Activated naive CD4-positive, alpha-beta T cell treated with anti-CD3 and anti-CD28 coated beads, Interleukin-2, amount 50 U/mL, for 16 hours (primary cell): ENCODE data around the gene KLF2.

Experiments
- DNase-seq: peaks from one replicate; pipeline ENCODE4 v3.0.0-alpha.2; 2020

The KLF2 gene

GRCh38 chr19:16309643-16310042, 15.0 kb upstream of the KLF2 start:
- no peak for DNase-seq

- no peak for DNase-seq
These were observed 8.7 kb upstream of the KLF2 start for GRCh38 chr19:16315825-16316505.

DNA sequence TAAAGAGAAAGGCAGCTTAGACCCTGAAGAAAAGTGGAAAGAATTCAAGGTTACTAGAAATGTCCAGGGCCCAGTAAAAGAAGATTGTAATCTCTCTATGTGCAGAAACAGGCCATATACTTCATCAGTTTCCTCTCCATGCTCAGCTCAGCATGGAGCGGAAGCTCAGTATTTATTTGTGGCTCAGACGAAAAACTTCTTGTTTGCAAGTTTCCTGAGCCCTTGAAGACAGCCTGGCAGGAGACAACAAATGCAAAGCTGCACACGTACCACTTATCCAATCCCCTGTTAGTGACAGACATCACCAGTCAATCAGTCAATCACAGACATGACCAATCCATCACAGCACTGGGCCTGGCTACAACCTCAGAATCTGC, 8.1 kb upstream of the KLF2 start:
- DNase-seq = no peak

- DNase-seq = no peak
These were observed 5.1 kb upstream of the KLF2 start for GRCh38 chr19:16319481-16319880.

- DNase-seq = no peak
These were observed 3.6 kb upstream of the KLF2 start for GRCh38 chr19:16320987-16321386.

GRCh38 chr19:16325161-16325527, 518 bp downstream of the KLF2 start:
- DNase-seq = peak; percentile 42

DNA sequence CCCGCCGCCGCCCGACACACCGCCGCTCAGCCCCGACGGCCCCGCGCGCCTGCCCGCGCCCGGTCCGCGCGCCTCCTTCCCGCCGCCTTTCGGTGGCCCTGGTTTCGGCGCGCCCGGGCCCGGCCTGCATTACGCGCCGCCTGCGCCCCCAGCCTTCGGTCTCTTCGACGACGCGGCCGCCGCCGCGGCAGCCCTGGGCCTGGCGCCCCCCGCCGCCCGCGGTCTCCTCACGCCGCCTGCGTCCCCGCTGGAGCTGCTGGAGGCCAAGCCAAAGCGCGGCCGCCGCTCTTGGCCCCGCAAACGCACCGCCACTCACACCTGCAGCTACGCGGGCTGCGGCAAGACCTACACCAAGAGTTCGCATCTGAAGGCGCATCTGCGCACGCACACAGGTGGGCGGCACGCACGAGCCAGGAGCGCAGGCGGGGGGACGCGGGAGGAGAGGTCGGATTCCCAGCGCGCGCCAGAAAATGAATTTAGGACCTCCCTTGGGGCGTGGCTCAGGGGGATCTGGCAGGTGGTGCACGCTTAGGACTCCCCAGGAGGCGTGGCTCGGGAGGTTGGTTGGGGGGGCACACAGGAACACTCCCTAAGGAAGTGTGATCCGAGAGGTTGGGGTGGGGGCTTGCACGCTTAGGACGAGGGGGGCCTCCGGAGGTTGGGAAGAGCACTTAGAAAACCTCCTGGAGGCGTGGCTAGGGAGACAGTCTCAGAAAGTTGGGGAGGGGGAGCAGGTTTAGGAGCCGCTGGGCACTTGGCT, 1.2 kb downstream of the KLF2 start:
- peak; percentile 63 for DNase-seq

DNA sequence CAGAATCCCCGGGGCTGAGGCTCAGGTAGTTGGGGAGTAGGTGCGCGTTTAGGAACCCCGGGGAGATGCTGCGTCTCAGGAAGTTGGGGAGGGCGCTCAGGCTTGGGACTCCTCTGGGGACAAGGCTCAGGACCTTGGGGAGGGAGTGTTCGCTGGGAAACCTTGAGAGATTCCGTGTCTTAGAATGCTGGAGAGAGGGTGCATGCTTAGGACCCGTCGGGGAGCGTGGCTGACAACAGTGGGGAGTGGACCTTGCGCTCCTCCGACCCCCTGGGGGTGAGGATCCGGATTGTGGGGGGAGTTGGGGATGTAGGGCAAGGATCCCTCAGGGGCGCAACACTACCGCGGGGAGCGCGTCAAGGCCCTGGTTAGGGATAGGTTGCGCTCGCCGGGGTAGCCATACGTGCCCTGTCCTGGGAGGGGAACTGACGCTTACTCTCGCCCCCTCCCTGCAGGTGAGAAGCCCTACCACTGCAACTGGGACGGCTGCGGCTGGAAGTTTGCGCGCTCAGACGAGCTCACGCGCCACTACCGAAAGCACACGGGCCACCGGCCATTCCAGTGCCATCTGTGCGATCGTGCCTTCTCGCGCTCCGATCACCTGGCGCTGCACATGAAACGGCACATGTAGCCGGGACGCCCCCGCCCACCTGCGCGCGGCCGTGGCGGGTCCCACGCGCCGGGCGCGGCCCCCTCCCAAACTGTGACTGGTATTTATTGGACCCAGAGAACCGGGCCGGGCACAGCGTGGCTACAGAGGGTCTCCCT, 2.0 kb downstream of the KLF2 start:
- DNase-seq = peak; percentile 36

DNA sequence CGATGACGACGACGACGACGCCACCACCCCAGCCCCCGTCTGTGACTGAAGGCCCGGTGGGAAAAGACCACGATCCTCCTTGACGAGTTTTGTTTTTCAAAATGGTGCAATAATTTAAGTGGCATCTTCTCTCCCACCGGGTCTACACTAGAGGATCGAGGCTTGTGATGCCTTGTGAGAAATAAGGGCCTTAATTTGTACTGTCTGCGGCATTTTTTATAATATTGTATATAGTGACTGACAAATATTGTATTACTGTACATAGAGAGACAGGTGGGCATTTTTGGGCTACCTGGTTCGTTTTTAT, 2.5 kb downstream of the KLF2 start:
- DNase-seq = no peak

DNA sequence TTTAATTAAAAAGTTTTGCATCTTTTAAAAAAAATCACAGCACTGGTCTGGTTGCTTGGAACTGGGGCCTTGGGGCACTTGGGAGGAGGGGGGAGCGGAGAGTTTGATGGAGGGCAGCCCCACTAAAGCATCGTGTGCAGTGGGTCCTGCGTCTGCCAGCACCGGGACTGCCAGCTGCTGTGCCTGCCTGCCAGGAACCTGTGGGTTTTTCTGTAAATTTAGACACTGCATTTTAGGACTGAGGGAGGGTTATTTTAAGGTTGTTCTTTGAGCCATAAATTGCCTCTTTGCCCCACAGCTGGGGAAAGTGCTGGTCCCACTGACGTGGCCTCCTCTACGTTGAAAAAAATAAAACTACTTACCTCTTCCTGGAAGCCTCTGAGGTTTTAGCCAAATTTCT, 2.9 kb downstream of the KLF2 start:
- DNase-seq = no peak

DNA sequence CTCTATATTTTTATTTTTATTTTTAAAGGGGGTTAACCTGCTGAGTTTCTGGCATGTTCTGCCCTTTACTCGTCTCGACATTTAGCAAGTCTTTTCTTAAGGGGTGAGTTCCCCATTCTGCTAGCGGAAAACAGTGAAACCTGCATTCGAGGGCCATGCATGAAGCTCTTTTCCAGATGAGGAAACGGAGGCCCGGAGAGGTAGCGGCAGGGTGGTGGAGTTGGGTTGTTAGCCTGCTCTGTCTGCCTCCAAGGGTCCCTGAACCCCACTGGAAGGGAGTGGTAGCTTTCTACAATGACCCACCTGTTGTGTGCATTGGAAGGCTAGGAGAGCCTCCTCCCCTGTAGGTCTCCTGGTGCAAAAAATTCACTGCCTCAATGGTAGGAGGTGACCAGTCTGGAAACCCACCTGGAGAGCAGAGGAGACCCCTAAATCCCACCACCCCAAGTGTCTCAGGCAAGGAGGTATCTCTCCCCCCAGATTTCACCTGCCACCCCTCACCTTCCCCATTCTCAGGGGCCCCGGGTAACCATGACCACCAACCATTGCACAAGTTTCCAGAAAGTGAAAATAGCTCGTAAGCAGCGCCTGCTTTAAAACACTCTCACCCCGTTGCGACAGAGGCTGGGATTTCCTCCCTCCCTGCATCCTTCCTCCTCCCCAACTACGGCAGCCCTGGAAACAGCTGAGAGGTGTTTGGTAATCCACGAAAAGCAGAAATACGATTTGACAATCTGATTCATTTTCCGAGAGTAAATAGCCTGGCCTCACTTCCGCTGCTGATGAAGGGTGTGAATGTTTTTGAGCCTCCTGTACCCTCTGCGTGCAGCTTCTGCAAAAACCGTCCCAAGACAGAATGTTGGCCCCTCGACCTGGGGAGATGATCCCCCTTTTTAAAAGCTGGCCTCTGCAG, 3.5 kb downstream of the KLF2 start:
- peak; percentile 42 for DNase-seq

GRCh38 chr19:16328824-16329482, 4.3 kb downstream of the KLF2 start:
- DNase-seq = peak; percentile 19

GRCh38 chr19:16330368-16330801, 5.8 kb downstream of the KLF2 start:
- peak; percentile 95 for DNase-seq

DNA sequence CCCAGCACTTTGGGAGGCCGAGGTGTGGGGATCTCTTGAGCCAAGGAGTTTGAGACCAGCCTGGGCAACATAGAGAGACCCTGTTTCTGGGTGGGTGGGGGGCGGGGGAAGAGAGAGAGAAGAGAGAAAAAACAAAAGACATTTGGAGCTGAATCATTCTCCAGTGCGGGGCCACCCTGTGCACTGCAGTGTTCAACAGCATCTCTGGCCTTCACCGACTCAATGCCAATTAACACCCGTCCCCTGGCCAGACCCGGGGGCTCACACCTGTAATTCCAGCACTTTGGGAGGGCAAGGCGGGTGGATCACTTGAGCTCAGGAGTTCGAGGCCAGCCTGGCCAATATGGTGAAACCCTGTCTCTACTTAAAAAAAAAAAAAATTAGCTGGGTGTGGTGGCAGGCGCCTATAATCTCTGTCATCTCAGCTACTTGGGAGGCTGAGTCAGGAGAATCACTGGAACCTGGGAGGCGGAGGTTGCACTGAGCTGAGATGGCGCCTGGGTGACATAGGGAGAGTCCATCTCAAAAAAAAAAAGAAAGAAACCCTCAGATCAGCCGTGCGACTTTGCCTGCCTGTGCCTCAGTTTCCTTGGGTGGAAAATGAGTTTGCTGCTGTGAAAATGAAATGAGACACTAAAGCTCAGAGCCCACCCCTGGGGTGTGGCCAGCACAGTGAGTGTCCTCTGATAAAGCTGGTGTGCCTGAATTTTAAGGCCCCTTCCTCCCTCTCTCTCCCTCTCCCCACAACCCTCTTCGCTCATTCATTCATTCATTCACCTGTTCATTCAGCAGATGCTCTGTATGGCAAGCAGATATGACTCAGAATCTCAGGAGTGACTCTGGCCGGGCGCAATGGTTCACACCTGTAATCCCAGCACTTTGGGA, 6.4 kb downstream of the KLF2 start:
- DNase-seq = peak; percentile 29

DNA sequence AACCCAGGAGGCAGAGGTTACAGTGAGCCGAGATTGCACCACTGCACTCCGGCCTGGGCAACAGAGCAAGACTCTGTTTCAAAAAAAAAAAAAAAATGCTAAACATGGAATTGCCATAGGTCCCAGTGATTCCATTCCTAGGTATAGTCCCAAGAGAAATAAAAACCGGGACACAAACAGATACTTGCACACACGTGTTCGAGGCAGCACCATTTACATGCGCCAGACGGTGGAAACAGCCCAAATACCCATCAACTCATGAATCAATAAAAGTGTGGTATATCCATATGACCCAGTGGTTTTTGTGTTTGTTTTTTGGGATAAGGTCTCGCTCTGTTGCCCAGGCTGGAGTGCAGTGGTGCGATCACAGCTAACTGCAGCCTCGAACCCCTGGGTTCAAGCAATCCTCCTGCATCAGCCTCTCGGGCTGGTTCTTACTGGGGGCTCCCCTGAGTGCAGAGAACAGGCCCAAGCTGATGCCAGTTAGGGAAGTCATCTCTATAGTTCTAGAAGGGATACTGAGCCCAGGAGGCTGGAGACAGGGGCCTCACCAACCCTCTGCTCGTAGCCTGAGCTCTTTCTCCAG, 8.5 kb downstream of the KLF2 start:
- no peak for DNase-seq

DNA sequence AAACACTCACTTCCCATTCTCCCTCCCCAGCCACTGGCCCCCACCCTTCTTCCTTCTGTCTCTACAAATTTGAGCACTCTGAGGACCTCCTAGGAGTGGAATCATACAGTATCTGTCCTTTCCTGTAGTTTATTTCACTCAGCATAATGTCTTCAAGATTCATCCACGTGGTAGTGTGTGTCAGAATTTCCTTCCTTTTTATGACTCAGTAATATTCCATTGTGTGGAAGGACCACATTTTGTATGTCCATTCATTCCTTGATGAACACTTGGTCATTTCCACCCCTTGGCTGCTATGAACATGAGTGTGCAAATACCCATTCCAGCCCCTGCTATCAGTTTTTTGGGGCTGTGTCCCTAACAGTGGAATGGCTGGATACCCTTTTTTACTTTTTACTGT, 9.8 kb downstream of the KLF2 start:
- no peak for DNase-seq

DNA sequence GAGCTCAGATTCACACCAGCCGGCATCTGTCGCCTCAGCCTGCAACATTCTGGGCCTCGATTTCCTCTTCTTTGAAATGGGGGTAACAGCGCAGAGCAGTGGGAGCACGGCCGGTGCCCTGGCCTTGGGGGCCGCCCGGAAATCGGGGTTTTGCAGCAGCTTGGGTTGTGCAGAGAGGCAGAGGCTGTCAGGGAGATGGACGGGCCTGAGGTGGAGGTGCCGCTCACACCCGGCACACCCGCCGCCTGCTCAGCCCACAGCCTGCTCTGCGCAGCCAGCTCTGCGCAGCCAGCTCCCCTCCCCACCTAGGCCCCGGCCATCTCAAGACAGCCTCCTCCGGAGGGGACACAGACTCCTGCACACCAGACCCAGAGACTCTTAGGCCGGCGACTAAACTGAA, 10.6 kb downstream of the KLF2 start:
- DNase-seq = no peak

DNA sequence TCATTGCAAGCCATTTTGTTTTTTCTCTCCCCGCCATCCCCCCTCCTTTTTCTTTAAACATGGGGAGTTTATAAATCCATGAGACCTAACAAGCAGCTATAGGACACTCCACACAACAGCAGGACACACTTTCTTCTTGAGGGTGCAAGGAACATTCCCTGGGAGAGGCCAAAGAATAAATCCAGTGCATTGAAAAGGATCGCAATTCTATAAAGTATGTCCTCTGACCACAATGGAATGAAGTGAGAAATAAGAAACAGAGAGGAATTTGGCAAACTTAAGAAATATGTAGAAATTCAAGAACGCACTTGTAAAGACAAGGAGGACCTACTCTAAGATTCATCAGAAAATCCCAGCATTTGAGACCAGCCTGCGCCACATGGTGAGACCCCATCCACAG, 11.9 kb downstream of the KLF2 start:
- DNase-seq = no peak

DNA sequence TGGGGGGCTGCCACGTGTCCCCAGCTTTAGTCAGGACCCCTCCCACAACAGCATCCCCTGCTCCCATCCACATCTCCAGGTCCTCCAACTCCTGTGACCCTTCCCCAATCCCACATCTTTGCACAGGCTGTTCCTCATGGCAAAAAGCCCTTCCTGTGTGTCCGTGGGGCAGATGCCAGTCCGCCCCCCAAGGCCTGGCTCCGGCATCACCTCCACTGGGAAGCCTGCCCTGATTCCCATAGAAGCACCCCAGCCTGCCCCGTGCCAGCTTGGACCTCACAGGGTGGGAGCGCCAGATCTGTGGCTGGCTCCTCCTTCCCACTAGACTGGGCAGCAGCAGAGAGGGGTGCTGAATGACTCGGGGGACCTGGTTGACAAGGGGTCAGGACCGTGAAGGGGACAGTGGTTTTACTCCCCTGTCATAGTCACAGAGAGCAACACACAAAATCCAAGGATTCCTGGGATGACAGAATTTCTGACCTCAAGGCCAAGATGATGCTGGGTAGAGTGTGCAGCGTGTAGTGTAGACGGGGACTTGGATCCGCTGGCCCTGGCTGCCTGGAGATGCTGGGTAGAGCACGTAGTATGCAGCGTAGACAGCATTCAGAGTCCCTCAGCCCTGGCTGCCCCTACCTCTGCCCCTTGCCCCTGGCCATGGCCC, 13.3 kb downstream of the KLF2 start:
- no peak for DNase-seq
